NCI-H1694 (cell line): ENCODE measurements around the gene HSPB7.
"Not testable (repeated sequence)": the region's sequence is repeated elsewhere in the genome, so short reads cannot be mapped to it uniquely, and the experiment has no call there.

Experiments used
- DNase-seq: peaks from one replicate; lab custom pipeline; 2025; lab: John Stamatoyannopoulos, UW

Gene HSPB7

GRCh38 chr1:16050328-16050727, 32.5 kb upstream of the HSPB7 start:
- no peak for DNase-seq

- DNase-seq, result no peak
Observed at GRCh38 chr1:16048573-16049189, 30.8 kb upstream of the HSPB7 start.

GRCh38 chr1:16047791-16048475, 30.1 kb upstream of the HSPB7 start:
- no peak for DNase-seq

DNA sequence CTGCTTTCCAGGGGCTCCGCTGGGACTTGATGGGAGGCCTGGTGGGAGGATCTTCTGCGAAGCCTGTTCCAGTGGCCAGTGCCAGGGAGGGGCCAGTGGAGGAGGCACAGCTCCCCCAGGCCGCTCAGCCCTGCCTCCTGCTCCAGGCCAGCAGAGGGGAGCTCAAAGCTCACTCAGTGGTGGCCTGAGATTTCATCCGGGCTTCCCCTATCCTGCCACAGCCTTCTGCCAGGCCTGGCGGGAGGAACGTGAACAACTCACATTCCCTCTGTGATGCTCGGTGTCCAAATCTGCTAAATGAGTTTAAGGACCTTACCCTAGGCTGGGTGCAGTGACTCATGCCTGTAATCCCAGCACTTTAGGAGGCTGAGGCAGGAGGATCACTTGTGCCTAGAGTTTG, 29.0 kb upstream of the HSPB7 start:
- DNase-seq, result no peak

- DNase-seq, result no peak
Observed at GRCh38 chr1:16043950-16044349, 26.1 kb upstream of the HSPB7 start.

DNA sequence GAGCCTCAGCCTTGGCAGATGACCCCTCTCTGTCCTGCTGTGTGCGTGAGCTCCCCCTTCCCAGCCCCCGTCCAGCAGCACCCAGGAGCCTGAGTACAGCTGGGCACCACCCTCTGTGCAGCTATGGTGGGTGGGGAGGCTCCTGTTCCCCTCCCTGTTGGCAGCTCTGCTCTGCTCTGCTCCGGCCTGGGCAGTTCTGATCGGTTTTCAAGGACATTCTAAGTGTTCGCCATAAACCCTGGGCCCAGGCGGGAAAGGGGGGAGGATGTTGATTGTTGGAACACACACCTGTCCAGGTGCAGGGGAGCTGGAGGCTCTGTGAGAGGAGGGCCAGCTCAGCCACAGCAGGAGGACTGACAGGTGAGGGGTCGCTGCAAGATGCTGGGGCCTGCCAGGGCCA, 25.7 kb upstream of the HSPB7 start, which contains the start of gene CLCNKB:
Gene CLCNKB (plus strand): TSS at position 262 of the 400 bp plus-strand sequence. CDS start 711 bp downstream, outside the sequence.
- DNase-seq, result no peak

DNA sequence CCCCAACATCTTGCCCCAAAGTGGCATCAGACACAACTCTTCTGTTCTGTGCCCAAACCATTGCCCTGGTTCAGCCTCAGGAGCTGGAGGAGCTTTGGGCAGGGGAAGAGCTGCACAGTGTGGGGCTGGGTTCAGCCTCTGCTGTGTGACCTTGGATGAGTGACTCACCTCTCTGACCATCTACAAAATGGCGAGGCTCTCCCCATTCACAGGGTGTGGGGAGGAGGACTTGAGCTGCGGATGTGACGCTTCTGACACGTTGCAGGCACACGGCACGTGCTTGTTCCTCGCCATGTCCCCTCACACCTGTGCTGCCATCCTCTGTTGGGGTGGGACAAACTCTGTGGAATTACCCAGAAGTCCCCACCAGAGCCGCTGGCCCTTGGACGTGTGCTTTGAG, 24.8 kb upstream of the HSPB7 start:
- DNase-seq, result not testable (repeated sequence)

GRCh38 chr1:16042096-16042495, 24.3 kb upstream of the HSPB7 start:
- DNase-seq, result no peak

GRCh38 chr1:16041200-16041599, 23.4 kb upstream of the HSPB7 start:
- DNase-seq, result no peak

DNA sequence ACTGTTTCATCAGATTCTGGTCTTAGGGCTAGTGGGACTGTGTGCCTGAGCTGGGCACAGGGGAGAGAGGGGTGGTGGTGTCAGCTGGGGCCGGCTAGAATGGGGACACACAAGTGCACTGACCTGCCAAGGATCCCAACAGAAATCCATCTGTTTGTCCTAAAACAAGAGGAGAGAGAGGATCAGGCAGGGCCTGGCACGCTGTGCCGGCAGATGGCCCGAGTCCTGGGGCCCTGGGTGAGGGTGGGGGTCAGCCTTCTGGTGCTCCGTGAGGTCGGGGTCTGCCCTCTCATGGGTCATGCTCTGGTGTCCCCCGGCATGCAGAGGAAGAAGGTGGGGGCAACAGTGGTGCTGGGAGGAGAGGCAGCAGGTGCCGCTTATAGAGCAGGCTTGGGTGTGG, 22.0 kb upstream of the HSPB7 start:
- not testable (repeated sequence) for DNase-seq

GRCh38 chr1:16038620-16038912, 20.7 kb upstream of the HSPB7 start:
- no peak for DNase-seq

DNA sequence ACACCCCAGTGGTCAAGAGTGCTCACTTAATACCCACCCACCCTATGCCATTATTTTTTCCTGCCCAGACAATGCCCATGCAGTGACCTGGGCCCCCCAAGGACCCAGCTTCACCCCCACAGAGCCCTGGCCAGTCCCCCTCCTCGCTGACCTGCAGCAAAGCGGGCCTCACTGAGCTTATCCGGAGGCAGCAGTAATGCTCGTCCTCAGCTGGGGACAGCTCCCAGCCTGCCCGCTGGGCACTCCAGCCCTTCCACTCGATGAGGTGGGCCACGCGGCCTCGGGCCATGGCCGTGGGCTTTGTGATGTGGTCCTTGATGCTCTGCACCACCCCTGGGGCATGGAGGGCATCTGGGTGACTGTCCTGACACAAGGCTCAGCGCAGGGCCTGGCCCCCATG, 18.6 kb upstream of the HSPB7 start:
- DNase-seq, result not testable (repeated sequence)

DNA sequence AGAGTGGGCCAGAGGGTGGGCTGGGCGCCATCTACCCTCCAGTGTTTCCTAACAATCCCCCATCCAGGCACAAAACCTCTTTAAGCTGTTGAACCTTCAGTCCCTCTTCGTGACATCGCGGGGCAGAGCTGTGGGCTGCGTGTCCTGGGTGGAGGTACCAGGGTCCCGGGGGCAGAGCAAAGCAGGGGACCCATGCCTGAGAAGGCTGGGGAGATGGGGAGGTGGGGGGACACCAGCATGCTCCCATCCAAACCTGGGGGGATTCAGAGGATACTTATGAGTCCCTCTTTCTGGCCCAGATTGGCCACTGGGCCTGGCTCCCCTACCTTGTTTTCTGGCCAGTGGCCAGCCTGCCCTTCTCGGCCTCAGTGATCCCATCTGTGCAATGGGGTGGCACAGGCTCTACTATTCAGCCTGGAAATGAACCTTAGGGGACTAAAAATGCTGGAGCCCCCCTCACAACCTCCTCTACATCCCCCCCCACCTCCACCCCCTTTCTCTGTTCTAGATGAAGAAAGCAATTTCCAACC, 15.3 kb upstream of the HSPB7 start:
- not testable (repeated sequence) for DNase-seq

- DNase-seq, result peak; percentile 7
Observed at GRCh38 chr1:16032388-16033102, 14.7 kb upstream of the HSPB7 start.

DNA sequence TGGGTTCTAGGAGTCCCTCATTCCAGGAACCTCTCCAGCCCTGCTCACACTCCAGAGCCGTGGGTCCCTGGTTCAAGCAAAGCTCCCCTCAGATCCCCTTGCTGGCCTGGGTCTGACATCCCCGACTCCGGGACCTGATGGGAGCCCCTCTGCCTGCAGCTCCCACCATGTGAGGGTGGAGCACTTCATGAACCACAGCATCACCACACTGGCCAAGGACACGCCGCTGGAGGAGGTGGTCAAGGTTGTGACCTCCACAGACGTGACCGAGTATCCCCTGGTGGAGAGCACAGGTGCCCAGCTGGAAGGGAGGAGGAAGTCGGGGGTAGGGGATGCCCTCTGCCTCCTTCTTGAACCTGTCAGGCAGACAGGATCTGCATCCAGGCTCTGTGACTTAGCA, 13.7 kb upstream of the HSPB7 start:
- no peak for DNase-seq

DNA sequence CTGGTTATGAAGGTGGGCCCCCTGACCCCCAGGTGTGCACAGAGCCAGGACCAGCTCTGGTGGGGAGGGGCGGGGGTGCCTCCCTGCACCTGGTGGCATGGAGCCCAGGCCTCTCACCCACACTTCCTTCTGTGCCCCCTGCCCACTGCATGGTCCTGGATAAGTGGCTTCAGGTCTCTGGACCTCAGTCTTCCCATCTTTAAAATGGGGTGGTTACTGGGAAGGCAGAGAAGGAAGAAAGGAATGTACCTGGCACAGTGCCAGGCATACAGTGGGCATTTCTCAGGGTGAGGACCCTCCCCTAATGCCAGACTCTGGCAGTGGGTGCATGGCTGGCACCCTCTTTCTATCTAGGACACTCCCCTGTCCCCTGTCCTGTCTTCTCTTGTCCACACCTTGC, 11.4 kb upstream of the HSPB7 start:
- no peak for DNase-seq

- not testable (repeated sequence) for DNase-seq
Observed at GRCh38 chr1:16029003-16029268, 11.1 kb upstream of the HSPB7 start.

DNA sequence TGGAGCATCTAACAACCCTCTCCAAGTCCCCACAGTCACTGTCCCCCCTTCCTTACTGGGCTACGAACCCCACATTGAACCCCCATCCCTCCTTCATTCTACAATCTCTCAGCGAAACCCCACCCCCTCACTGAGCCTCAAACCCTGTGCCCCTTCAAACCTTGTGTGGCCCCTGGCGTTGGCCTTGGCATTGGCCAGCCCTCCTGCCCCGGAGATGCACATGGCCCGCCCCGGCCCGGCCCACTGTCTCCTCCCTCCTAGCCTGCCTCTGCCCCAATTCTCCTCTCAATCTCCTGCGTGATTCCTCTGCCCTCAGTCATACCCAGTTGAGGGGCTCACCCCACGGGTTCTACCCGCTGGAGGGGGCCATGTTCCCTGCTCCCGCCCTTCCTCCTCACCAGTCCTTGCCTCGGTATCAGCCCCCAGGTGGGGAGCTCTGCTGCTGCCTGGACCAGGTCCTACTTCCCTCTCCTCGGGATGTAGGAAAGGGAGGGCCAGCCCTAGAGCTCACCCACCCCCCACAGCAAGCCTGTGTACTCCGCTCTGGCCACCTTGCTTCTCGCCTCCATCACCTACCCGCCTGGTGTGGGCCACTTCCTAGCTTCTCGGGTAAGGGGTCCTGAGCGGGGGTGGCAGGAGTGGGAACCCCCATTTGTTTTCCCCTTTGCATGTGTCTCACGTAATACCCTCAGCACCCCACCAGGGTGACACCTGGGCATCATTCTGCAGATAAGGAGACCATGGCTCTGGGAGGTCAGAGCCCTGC, 10.6 kb upstream of the HSPB7 start:
- DNase-seq, result no peak

DNA sequence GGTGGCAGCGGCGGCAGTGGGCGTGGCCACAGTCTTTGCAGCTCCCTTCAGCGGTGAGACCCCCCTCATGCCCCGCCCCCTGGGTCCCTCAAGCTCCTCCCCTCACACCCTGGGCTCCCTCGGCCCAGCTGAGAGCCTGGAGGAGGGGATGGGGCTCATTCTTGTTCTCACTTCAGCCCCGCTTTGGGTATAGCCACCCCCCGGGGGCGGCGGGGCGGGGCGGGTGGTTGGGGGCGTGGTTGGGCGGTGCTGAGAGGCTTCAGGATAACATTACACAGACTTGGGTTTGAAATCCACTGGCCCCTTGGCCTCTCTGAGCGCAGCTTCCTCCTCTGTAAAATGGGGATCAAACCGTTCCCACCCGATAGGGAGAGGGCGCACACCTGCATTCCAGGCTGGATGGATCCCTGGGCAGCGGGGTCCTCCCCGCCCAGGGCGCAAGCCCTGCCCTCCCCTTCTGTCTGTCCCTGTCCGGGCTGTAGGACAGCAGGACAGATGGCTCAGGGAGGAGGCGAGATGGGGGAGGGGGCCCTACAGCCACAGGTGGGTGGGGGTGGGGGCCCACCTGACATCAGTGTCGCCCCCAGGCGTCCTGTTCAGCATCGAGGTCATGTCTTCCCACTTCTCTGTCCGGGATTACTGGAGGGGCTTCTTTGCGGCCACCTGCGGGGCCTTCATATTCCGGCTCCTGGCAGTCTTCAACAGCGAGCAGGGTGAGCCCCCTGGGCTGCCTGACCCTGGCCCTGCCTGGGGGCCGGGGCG, 9.1 kb upstream of the HSPB7 start:
- no peak for DNase-seq

DNA sequence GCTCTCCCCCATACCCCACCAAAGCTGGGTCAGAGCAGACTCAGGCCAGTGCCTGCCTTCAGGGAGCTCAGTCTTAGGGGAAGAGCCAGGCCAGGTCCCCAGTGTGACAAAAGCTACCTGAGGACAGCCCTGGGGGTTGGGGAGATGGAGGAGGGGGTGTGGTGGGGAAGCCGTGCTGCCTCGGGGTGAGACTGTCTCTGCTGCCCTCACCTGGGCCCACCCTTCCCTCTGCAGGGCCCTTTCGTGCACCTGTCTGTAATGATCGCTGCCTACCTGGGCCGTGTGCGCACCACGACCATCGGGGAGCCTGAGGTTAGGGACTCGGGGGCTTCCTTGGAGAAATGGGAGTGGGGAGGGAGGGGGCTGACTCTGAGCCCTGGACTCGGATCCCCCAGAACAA, 8.5 kb upstream of the HSPB7 start:
- not testable (repeated sequence) for DNase-seq

- DNase-seq, result no peak
Observed at GRCh38 chr1:16023050-16023653, 5.3 kb upstream of the HSPB7 start.
